IMR-90 (cell line): Measurements from ENCODE around the gene PALMD.

Experiments used
- CTCF ChIP-seq: conservative IDR thresholded peaks from 2 replicates; pipeline ENCODE4 v1.5.1; 2012; ENCODE audit warnings: mild to moderate bottlenecking, low read depth, low read length, improper control_type of control experiment
- RFX5 ChIP-seq: IDR thresholded peaks from 2 replicates; pipeline ENCODE4 v1.8.0; 2012; ENCODE audit warnings: low read depth, mild to moderate bottlenecking, low read length, moderate library complexity

- TF ChIP-seq CTCF: no peak
- no peak for TF ChIP-seq RFX5
Measured at GRCh38 chr1:99723251-99723650, 77.3 kb downstream of the PALMD start.
